Peyer's patch (tissue), 4 donors: ENCODE measurements around the gene PPP2R1B. TPM values are rescaled to one million over a fixed set of nuclear protein-coding genes. Genes with fewer than 3 reads are reported as not detected.
"Not testable (repeated sequence)": the region's sequence is repeated elsewhere in the genome, so short reads cannot be mapped to it uniquely, and the experiment has no call there.

Experiments
- DNase-seq, 3 donors: peaks; one replicate each; pipeline ENCODE4 v3.0.0-alpha.2; 2017 to 2019
- H3K27ac ChIP-seq, 4 donors: fragments of 200-600 bp; sonication (generic); one replicate each; pipeline ENCODE4 v1.5.1; 2016 to 2019
- H3K27me3 ChIP-seq, 2 donors: fragments of 200-600 bp; sonication (generic); one replicate each; pipeline ENCODE4 v1.5.1; 2019
- H3K36me3 ChIP-seq, 3 donors: fragments of 200-600 bp; sonication (generic); one replicate each; pipeline ENCODE4 v1.5.1; 2016 to 2019
- H3K4me1 ChIP-seq, 4 donors: fragments of 200-600 bp; sonication (generic); one replicate each; pipeline ENCODE4 v1.5.1; 2016 to 2019
- H3K4me3 ChIP-seq, 4 donors: fragments of 200-600 bp; sonication (generic); 1 replicate in 3 of 4; 2 replicates in 1 of 4; pipeline ENCODE4 v1.5.1; 2016 to 2019; ENCODE audit warnings: mild to moderate bottlenecking in 1 of 4
- H3K9me3 ChIP-seq, 4 donors: fragments of 200-600 bp; sonication (generic); one replicate each; pipeline ENCODE4 v1.5.1; 2016 to 2019; ENCODE audit warnings: mild to moderate bottlenecking in 1 of 4
- POLR2A ChIP-seq, 2 donors: fragments of 450-650 bp; IDR thresholded peaks; one replicate each; pipeline ENCODE4 v1.5.1; 2017; ENCODE audit warnings: antibody characterized with exemption in 2 of 2, mild to moderate bottlenecking in 2 of 2, moderate library complexity in 2 of 2
- total RNA-seq, 4 donors: library from RNA; depleted of rRNA; stranded (reverse); fragments of >200 nt; gene quantifications; one replicate each; pipeline ENCODE4 v1.1.0, GENCODE V29; 2016
- TF ChIP-seq, protein P1 (sequence below), 6 experiments: fragments of 450-650 bp in 4 of 6; fragments of 200-600 bp in 2 of 6; sonication (generic) in 1 of 6; IDR thresholded peaks; one replicate each; pipeline ENCODE4 v1.5.1; 2017 to 2019; ENCODE audit warnings: antibody characterized with exemption in 6 of 6, mild to moderate bottlenecking in 3 of 6, moderate library complexity in 1 of 6

The PPP2R1B gene
- total RNA-seq, 4 donors from 2014 or later, result 25.6 to 51.8 (median 41.7) TPM

DNA sequence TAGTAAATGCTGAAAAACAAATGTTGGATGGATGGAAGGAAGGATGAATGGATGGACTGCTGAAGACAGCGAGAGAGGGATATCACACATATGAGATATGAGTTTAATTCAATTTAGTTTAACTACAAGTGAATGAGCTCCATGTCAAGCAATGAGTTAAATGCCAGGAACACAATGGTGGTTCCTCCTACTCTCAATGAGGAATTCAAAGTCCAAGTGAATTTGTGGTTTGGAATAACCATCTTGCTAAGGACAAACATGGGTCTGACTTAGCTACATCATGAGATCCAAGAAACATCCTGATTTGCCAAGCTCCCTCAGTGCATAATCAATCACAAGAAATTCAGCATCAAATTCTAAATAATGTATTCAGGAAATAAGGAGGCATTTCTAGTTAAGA, 26.1 kb upstream of the PPP2R1B start:
- H3K27me3 ChIP-seq, result no peaks in the 10 kb centered on the region
- DNase-seq, result no peak
- no peaks in the 10 kb centered on the region for H3K36me3 ChIP-seq
- no peaks in the 10 kb centered on the region for H3K4me1 ChIP-seq
- H3K9me3 ChIP-seq, result peaks cover 0 to 2% (median under 1%) of the 10 kb centered on the region in 4 donors
- TF ChIP-seq, protein P1, sequence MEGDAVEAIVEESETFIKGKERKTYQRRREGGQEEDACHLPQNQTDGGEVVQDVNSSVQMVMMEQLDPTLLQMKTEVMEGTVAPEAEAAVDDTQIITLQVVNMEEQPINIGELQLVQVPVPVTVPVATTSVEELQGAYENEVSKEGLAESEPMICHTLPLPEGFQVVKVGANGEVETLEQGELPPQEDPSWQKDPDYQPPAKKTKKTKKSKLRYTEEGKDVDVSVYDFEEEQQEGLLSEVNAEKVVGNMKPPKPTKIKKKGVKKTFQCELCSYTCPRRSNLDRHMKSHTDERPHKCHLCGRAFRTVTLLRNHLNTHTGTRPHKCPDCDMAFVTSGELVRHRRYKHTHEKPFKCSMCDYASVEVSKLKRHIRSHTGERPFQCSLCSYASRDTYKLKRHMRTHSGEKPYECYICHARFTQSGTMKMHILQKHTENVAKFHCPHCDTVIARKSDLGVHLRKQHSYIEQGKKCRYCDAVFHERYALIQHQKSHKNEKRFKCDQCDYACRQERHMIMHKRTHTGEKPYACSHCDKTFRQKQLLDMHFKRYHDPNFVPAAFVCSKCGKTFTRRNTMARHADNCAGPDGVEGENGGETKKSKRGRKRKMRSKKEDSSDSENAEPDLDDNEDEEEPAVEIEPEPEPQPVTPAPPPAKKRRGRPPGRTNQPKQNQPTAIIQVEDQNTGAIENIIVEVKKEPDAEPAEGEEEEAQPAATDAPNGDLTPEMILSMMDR (IDR thresholded peaks at IDR 0.05), result no peak
- no peak for TF ChIP-seq POLR2A (IDR thresholded peaks at IDR 0.05)
- no peak overlapping the region for H3K4me3 ChIP-seq
- no peak overlapping the region for H3K27ac ChIP-seq

- H3K36me3 ChIP-seq, result peaks cover 0 to 11% (median 0%) of the 10 kb centered on the region in 3 donors
- no peaks in the 10 kb centered on the region for H3K27me3 ChIP-seq
- DNase-seq, result no peak
- H3K4me1 ChIP-seq, result no peaks in the 10 kb centered on the region
- TF ChIP-seq, protein P1 (IDR thresholded peaks at IDR 0.05), result no peak
- TF ChIP-seq POLR2A (IDR thresholded peaks at IDR 0.05), result no peak
- H3K4me3 ChIP-seq, result no peak overlapping the region
- H3K9me3 ChIP-seq, result no peaks in the 10 kb centered on the region
- H3K27ac ChIP-seq, result no peak overlapping the region
Observed at GRCh38 chr11:111788464-111788863, 22.3 kb upstream of the PPP2R1B start.

DNA sequence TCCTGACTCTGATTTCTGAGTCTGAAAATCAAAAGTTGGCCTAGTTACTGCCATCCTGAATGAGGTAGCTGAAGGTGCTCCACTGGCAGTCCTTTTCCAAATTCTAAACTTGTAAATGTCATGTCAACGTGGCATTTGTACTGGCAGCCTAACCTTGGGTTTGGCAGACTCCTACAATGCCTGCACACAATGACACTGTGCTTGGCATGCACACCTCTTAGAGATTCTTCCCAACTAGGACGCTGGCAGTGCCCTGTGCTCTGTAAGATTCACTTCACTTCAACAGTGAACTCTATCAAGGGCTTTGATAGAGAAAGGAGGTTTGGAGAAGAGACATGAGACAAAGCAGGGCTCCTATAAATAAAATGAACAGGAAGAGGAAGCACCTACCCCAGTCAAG, 21.9 kb upstream of the PPP2R1B start:
- DNase-seq, result no peak
- no peaks in the 10 kb centered on the region for H3K27me3 ChIP-seq
- H3K36me3 ChIP-seq, result peaks cover 0 to 11% (median 0%) of the 10 kb centered on the region in 3 donors
- no peak overlapping the region for H3K27ac ChIP-seq
- H3K4me3 ChIP-seq, result no peak overlapping the region
- no peaks in the 10 kb centered on the region for H3K9me3 ChIP-seq
- no peak for TF ChIP-seq POLR2A (IDR thresholded peaks at IDR 0.05)
- TF ChIP-seq, protein P1 (IDR thresholded peaks at IDR 0.05), result no peak
- no peaks in the 10 kb centered on the region for H3K4me1 ChIP-seq

- Histone ChIP-seq H3K27me3 (no peaks in the 10 kb centered on the region), H3K36me3 (peaks cover 0 to 11% (median 0%) of the 10 kb centered on the region in 3 donors), H3K27ac (no peak overlapping the region), H3K4me3 (no peak overlapping the region), H3K4me1 (peaks cover 0 to 9% (median 0%) of the 10 kb centered on the region in 4 donors), H3K9me3 (no peaks in the 10 kb centered on the region)
- DNase-seq, result no peak
- TF ChIP-seq POLR2A (IDR thresholded peaks at IDR 0.05), result no peak
- TF ChIP-seq, protein P1 (IDR thresholded peaks at IDR 0.05), result no peak
Observed at GRCh38 chr11:111785886-111786412, 19.8 kb upstream of the PPP2R1B start.

GRCh38 chr11:111785076-111785475, 18.9 kb upstream of the PPP2R1B start:
- Histone ChIP-seq H3K36me3 (peaks cover 0 to 11% (median 0%) of the 10 kb centered on the region in 3 donors), H3K4me1 (peaks cover 0 to 9% (median 0%) of the 10 kb centered on the region in 4 donors), H3K27ac (no peak overlapping the region), H3K4me3 (no peak overlapping the region), H3K27me3 (no peaks in the 10 kb centered on the region), H3K9me3 (no peaks in the 10 kb centered on the region)
- TF ChIP-seq POLR2A (IDR thresholded peaks at IDR 0.05), result no peak
- TF ChIP-seq, protein P1 (IDR thresholded peaks at IDR 0.05), result no peak
- no peak for DNase-seq

DNA sequence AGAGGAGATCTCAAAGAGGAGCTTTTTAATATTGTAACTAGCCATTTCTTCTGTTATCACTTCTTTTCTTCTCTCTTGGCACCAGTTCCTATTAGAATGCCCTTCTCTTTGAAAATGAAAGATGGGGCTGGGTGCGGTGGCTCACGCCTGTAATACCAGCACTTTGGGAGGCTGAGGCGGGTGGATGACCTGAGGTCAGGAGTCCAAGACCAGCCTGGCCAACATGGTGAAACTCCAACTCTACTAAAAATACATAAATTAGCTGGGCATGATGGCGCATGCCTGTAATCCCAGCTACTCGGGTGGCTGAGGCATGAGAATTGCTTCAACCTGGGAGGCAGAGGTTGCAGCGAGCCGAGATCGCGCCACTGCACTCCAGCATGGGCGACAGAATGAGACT, 18.1 kb upstream of the PPP2R1B start:
- H3K36me3 ChIP-seq, result peaks cover 0 to 11% (median 0%) of the 10 kb centered on the region in 3 donors
- not testable (repeated sequence) for H3K4me1 ChIP-seq, DNase-seq

More for the DNA sequence above, 18.1 kb upstream of the PPP2R1B start:
- H3K4me3 ChIP-seq, H3K27me3 ChIP-seq, H3K9me3 ChIP-seq, H3K27ac ChIP-seq: not testable (repeated sequence)
